KOPT-K1 (cell line): ENCODE results near the gene KDM5A.
"Not testable (repeated sequence)": the region's sequence is repeated elsewhere in the genome, so short reads cannot be mapped to it uniquely, and the experiment has no call there.

Experiments used
- H3K27ac ChIP-seq: fragments of 200-600 bp; sonication (generic); 2 replicates; pipeline ENCODE4 v1.5.1; 2016; ENCODE audit warnings: antibody characterized with exemption, mild to moderate bottlenecking, low read depth, low read length; ENCODE audit not compliant: poor library complexity, severe bottlenecking
- H3K36me3 ChIP-seq: fragments of 200-600 bp; sonication (generic); 2 replicates; pipeline ENCODE4 v1.5.1; 2017; ENCODE audit warnings: antibody characterized with exemption, mild to moderate bottlenecking, low read length, moderate library complexity; ENCODE audit not compliant: insufficient read depth
- H3K9me3 ChIP-seq: fragments of 200-600 bp; sonication (generic); 2 replicates; pipeline ENCODE4 v1.5.1; 2017; ENCODE audit warnings: antibody characterized with exemption, low read length, mild to moderate bottlenecking; ENCODE audit not compliant: insufficient read depth, poor library complexity, severe bottlenecking

KDM5A gene

DNA sequence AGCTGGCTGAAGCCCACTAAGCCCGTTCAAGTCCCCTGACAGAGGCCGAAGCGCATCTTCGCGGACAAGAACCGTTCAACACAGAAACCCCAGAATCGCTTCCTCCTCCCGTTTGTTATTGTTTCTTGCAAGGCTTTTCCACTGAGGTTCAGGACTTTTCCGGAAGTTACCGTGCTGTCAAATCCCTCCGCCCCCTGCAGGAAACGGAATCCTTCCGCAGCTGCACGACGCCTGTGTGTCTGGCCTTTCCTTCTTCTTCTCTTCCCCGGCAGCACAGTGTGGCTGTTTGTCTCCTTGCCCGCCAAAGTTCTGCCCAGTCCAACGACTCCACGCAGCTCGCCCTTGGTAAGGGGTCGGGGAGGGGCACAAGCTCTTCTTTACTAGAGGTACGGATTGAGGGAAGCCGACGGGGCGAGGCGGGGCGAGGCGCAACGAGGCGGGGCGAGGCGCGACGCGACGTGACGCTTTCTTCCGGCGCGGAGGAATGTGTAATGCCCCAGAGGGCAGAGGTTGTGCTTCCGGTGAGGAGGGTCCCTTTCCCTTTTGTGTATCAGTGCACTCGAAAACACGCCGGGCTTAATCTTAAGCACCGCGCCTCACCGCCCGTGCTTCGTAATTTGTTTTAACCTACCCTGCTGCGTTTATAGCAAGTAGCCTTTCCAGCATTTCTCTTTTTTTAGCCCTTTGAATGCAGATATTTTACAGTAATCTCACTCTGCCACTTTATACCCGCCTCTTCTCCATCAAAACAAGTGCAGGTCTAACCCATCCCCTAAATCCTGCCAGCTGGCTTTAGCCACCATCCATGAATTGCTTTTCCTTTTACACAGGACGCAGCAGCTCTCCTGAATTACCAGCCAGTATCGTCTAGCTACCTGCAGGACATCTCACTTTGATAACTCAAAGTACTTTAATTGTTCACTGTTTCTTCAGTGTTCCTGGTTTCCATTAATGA is at the start of gene KDM5A:
KDM5A (minus strand) TSS at position 179 of the 955 bp plus-strand sequence. CDS start 229 bp downstream, outside the sequence.
- Histone ChIP-seq H3K9me3 (no peaks in the 10 kb centered on the region), H3K36me3 (peaks cover 22% of the 10 kb centered on the region), H3K27ac (peak within 1 kb of the TSS; percentile 90)

- not testable (repeated sequence) for H3K27ac ChIP-seq, H3K9me3 ChIP-seq
- peaks cover 84% of the 10 kb centered on the region for H3K36me3 ChIP-seq
Measured at GRCh38 chr12:435737-436136, 46.6 kb upstream of the KDM5A start.

DNA sequence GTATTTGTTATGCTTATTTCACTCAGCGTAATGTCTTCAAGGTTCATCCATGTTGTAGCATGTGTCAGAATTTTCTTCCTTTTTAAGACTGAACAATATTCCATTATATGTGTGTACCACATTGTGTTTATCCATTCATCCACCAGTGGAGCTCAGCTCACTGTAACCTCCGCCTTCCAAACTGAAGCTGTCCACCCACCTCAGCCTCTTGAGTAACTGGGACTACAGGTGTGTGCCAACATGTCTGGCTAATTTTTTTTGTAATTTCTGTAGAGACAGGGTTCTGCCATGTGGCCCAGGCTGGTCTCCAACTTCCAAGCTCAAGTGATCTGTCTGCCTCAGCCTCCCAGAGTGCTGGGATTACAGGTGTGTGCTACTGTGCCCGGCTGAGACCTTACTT is 33.4 kb upstream of the KDM5A start:
- no peak overlapping the region for H3K27ac ChIP-seq
- no peaks in the 10 kb centered on the region for H3K9me3 ChIP-seq
- peaks cover 63% of the 10 kb centered on the region for H3K36me3 ChIP-seq

DNA sequence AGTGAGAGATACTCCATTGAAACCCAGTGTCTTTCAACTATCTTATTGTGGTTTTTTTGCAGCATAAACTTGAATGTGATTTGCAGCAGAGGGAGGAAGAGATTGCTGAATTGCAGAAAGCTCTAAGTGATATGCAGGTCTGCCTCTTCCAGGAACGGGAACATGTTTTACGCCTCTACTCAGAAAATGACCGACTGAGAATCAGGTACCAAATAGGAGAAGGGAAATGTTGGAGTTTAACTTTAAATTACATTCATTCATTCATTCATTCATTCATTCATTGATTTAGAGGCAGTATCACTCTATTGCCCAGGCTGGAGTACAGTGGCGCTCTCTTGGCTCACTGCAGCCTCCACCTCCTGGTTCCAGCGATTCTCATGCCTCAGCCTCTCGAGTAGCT is 29.3 kb upstream of the KDM5A start:
- Histone ChIP-seq H3K9me3 (no peaks in the 10 kb centered on the region), H3K27ac (no peak overlapping the region), H3K36me3 (peaks cover 58% of the 10 kb centered on the region)

GRCh38 chr12:414859-415258 is 25.7 kb upstream of the KDM5A start:
- Histone ChIP-seq H3K9me3 (no peaks in the 10 kb centered on the region), H3K36me3 (peaks cover 80% of the 10 kb centered on the region), H3K27ac (no peak overlapping the region)

DNA sequence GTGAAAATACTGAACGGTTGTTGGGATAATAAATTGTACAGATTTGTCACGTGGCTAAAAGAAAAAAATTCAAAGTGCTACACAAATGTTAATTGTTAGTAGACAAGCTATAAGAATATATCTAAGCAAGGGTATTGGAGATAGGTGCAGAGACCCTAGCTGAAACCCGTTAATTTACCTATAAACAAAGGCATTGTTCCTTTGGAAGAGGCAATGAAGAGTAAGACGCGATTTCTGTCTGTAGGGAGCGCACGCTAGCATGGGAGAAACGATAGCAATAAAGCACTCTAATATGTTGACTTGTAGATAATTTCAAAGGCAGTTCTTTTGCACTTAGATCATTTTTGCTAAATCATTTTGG is 12.9 kb upstream of the KDM5A start:
- Histone ChIP-seq H3K9me3 (no peaks in the 10 kb centered on the region), H3K36me3 (peaks cover 12% of the 10 kb centered on the region), H3K27ac (peak overlapping the region; percentile 66)

DNA sequence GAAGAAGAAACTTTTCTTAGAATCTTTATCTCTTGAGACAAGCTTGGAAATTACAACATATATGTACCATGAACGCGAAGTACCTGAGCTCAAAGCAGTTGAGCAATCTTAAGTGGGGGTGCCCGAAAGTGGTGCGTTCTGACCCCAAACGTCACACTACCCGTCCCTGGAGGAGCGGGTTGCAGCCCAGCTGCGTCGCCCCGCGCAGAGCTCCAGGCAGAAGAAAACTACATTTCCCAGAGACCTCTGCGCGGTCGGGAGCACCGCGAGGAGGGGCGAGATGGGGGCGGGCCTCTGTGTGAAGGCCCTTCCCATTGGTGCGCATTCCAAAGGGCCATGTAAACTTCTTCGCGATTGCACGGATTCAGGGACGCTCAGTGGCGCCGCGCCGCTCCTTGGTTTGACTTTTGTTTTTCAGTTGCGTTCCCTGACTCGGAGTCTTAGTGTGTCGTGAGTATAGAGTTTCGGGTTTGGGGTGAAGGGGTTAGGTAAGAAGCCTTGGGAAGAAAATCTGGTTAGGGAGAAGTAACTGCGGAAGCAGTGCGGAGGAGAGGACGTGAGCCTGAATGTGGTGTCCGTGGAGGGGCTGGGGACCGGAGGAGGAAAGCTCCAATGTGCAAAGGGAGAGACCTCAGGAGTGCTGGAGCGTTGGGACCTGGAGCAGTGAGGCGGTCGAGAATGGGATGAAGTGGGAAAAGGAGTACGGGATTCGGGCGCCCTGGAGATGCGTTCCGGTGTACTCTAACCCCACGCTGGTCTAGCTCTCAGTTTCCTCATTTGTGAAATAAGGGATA is 12.3 kb upstream of the KDM5A start, which contains the start of gene CCDC77:
CCDC77 (plus strand) TSS at position 410 of the 794 bp plus-strand sequence. CDS start 7,740 bp downstream, outside the sequence.
- H3K36me3 ChIP-seq = peaks cover 7% of the 10 kb centered on the region
- H3K9me3 ChIP-seq = no peaks in the 10 kb centered on the region
- peak within 1 kb of the TSS; percentile 66 for H3K27ac ChIP-seq

GRCh38 chr12:400828-401227 is 11.7 kb upstream of the KDM5A start:
- Histone ChIP-seq H3K27ac (peak overlapping the region; percentile 66), H3K36me3 (peaks cover under 1% of the 10 kb centered on the region; the same call in 1 of the 2 replicates), H3K9me3 (no peaks in the 10 kb centered on the region)

- Histone ChIP-seq H3K36me3 (peaks cover 30% of the 10 kb centered on the region), H3K9me3 (no peaks in the 10 kb centered on the region), H3K27ac (peak overlapping the region; percentile 90)
Measured at GRCh38 chr12:388541-389141, 479 bp downstream of the KDM5A start.

- Histone ChIP-seq H3K27ac (peak overlapping the region; percentile 90), H3K36me3 (peaks cover 36% of the 10 kb centered on the region), H3K9me3 (no peaks in the 10 kb centered on the region)
Measured at GRCh38 chr12:388012-388411, 1.1 kb downstream of the KDM5A start.

- Histone ChIP-seq H3K36me3 (peaks cover 49% of the 10 kb centered on the region), H3K9me3 (no peaks in the 10 kb centered on the region), H3K27ac (no peak overlapping the region)
Measured at GRCh38 chr12:386651-387050, 2.5 kb downstream of the KDM5A start.

- Histone ChIP-seq H3K9me3 (peaks cover 11% of the 10 kb centered on the region), H3K36me3 (peaks cover 67% of the 10 kb centered on the region)
- H3K27ac ChIP-seq = not testable (repeated sequence)
Measured at GRCh38 chr12:370739-371485, 18.2 kb downstream of the KDM5A start.

DNA sequence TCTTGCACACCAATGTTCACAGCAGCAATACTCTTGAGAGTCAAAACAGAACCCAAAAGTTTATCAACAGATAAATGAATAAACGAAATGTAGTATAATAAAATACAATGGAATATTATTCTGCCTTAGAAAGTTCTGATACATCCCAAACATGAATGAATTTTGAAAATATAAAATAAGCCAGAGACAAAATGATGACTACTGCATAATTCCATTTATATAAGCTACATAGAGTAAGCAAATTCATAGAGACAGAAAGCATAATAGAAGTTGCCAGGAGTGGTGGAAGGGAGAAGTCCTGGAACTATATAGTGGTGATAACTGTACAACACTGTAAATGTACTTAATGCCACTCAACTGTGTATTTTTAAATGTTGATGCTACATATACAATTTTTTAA is 21.1 kb downstream of the KDM5A start:
- H3K36me3 ChIP-seq = peaks cover 84% of the 10 kb centered on the region
- no peak overlapping the region for H3K27ac ChIP-seq
- H3K9me3 ChIP-seq = peaks cover 16% of the 10 kb centered on the region

- Histone ChIP-seq H3K9me3 (peaks cover 16% of the 10 kb centered on the region), H3K27ac (no peak overlapping the region), H3K36me3 (peaks cover 96% of the 10 kb centered on the region)
Measured at GRCh38 chr12:366820-367219, 22.3 kb downstream of the KDM5A start.
